GM23338 (cell line): ENCODE data around the gene PANK3. TPM values are rescaled to one million over a fixed set of nuclear protein-coding genes. Genes with fewer than 3 reads are reported as not detected.

Source experiments
- ATAC-seq: fragments of 200-7000 bp; cut with Tn5 transposase; 3 replicates; pipeline ENCODE4 v1.9.1; 2020
- DNase-seq: peaks from one replicate; pipeline ENCODE4 v3.0.0-alpha.2; 2015; ENCODE audit warnings: low spot score
- H2AFZ ChIP-seq: fragments of 200-600 bp; sonication (generic); 2 replicates; pipeline ENCODE4 v1.8.0; 2016; ENCODE audit warnings: antibody characterized with exemption, mild to moderate bottlenecking, moderate library complexity
- H3F3A ChIP-seq: fragments of 200-600 bp; sonication (generic); replicated peaks from 2 replicates; pipeline ENCODE4 v1.8.0; 2017; ENCODE audit warnings: antibody characterized with exemption, mixed run types, low read depth
- H3K27ac ChIP-seq: fragments of 200-600 bp; sonication (generic); 2 replicates; pipeline ENCODE4 v1.6.1; 2016; ENCODE audit warnings: low read depth
- H3K27me3 ChIP-seq: fragments of 200-600 bp; sonication (generic); 2 replicates; pipeline ENCODE4 v1.8.0; 2016; ENCODE audit warnings: mild to moderate bottlenecking, mixed run types, moderate library complexity; ENCODE audit not compliant: insufficient read depth
- H3K36me3 ChIP-seq: fragments of 200-600 bp; sonication (generic); 2 replicates; pipeline ENCODE4 v1.8.0; 2016; ENCODE audit warnings: mild to moderate bottlenecking; ENCODE audit not compliant: insufficient read depth
- H3K4me1 ChIP-seq: fragments of 200-600 bp; sonication (generic); 2 replicates; pipeline ENCODE4 v1.8.0; 2016; ENCODE audit warnings: mild to moderate bottlenecking, moderate library complexity; ENCODE audit not compliant: insufficient read depth
- H3K4me2 ChIP-seq: fragments of 200-600 bp; sonication (generic); 2 replicates; pipeline ENCODE4 v1.7.1; 2017; ENCODE audit warnings: mixed run types
- H3K4me3 ChIP-seq: fragments of 200-600 bp; sonication (generic); 2 replicates; pipeline ENCODE4 v1.6.1; 2016; ENCODE audit warnings: mixed run types
- H3K79me2 ChIP-seq: fragments of 200-600 bp; sonication (generic); replicated peaks from 2 replicates; pipeline ENCODE4 v1.8.0; 2017; ENCODE audit warnings: mild to moderate bottlenecking; ENCODE audit not compliant: insufficient read depth
- H3K9me2 ChIP-seq: fragments of 200-600 bp; sonication (generic); 2 replicates; pipeline ENCODE4 v1.8.0; 2017; ENCODE audit not compliant: insufficient read depth
- H4K20me1 ChIP-seq: fragments of 200-600 bp; sonication (generic); replicated peaks from 2 replicates; pipeline ENCODE4 v1.8.0; 2017; ENCODE audit warnings: mild to moderate bottlenecking; ENCODE audit not compliant: insufficient read depth
- H3K27ac Mint-ChIP-seq: 2 replicates; pipeline ENCODE4 v1.8.0; 2020; ENCODE audit warnings: inconsistent platforms, mild to moderate bottlenecking, moderate library complexity, mixed read lengths
- H3K27me3 Mint-ChIP-seq: 3 replicates; pipeline ENCODE4 v1.8.0; 2022; ENCODE audit warnings: low read depth, mild to moderate bottlenecking, moderate library complexity, mixed read lengths, inconsistent platforms; ENCODE audit not compliant: insufficient read depth, poor library complexity
- H3K36me3 Mint-ChIP-seq: 3 replicates; pipeline ENCODE4 v1.8.0; 2021; ENCODE audit warnings: low read depth, mild to moderate bottlenecking, inconsistent platforms, moderate library complexity, mixed read lengths
- H3K4me1 Mint-ChIP-seq: 3 replicates; pipeline ENCODE4 v1.8.0; 2020; ENCODE audit warnings: mild to moderate bottlenecking, inconsistent platforms, mixed read lengths
- H3K4me3 Mint-ChIP-seq: 3 replicates; pipeline ENCODE4 v1.8.0; 2021; ENCODE audit warnings: moderate library complexity, mild to moderate bottlenecking, inconsistent platforms, mixed read lengths
- H3K9me3 Mint-ChIP-seq: 3 replicates; pipeline ENCODE4 v1.8.0; 2020; ENCODE audit warnings: moderate library complexity, mild to moderate bottlenecking, inconsistent platforms, mixed read lengths
- CREB1 ChIP-seq: fragments of 250-450 bp; sonication (Bioruptor Pico); IDR thresholded peaks from 2 replicates; pipeline ENCODE4 v1.5.0; 2020; ENCODE audit warnings: low read depth, mild to moderate bottlenecking, moderate library complexity
- EZH2 ChIP-seq: fragments of 200-600 bp; sonication (generic); IDR thresholded peaks from one replicate; pipeline ENCODE4 v1.8.0; 2017; ENCODE audit warnings: antibody characterized with exemption, mild to moderate bottlenecking, low read depth; ENCODE audit not compliant: unreplicated experiment
- EZH2phosphoT487 ChIP-seq: fragments of 200-600 bp; sonication (generic); IDR thresholded peaks from one replicate; pipeline ENCODE4 v1.8.1; 2018; ENCODE audit warnings: antibody characterized with exemption; ENCODE audit not compliant: unreplicated experiment
- JUNB ChIP-seq: IDR thresholded peaks from one replicate; pipeline ENCODE4 v1.6.1; 2016; ENCODE audit warnings: antibody characterized with exemption; ENCODE audit not compliant: unreplicated experiment
- NANOG ChIP-seq: IDR thresholded peaks from 2 replicates; pipeline ENCODE4 v1.6.1; 2016; ENCODE audit warnings: antibody characterized with exemption, borderline replicate concordance
- POLR2AphosphoS5 ChIP-seq: IDR thresholded peaks from 2 replicates; pipeline ENCODE4 v1.6.1; 2016; ENCODE audit warnings: antibody characterized with exemption, low read depth
- STAT1 ChIP-seq: IDR thresholded peaks from one replicate; pipeline ENCODE4 v1.6.1; 2016; ENCODE audit warnings: antibody characterized with exemption; ENCODE audit not compliant: unreplicated experiment
- ZNF114 ChIP-seq: fragments of 250-450 bp; sonication (Bioruptor Pico); IDR thresholded peaks from 2 replicates; pipeline ENCODE4 v1.5.0; 2020; ENCODE audit warnings: mild to moderate bottlenecking, moderate library complexity
- ZNF331 ChIP-seq: fragments of 250-450 bp; sonication (Bioruptor Pico); IDR thresholded peaks from 2 replicates; pipeline ENCODE4 v1.5.0; 2020; ENCODE audit warnings: low read depth, mild to moderate bottlenecking, moderate library complexity
- polyA plus RNA-seq: library from polyadenylated mRNA; unstranded; fragments of >200 nt; fragmentation: Nextera tagmentation; extraction: Ambion mirVana; gene quantifications from 2 replicates; pipeline ENCODE4 v1.2.1, GENCODE V29; 2016
- total RNA-seq: library from RNA; depleted of rRNA; stranded (reverse); fragments of >200 nt; shearing (Covaris generic); gene quantifications from 2 replicates; pipeline ENCODE4 v1.2.3, GENCODE V29; 2014
- TF ChIP-seq, protein P1 (sequence below), 2 experiments: fragments of 200-600 bp in 1 of 2; sonication (generic) in 1 of 2; conservative IDR thresholded peaks; 2 replicates each; pipeline versions ENCODE4 v1.5.1 to v1.6.1; 2016 to 2017; ENCODE audit warnings: antibody characterized with exemption in 2 of 2, low read depth in 2 of 2, mild to moderate bottlenecking in 2 of 2, moderate library complexity in 1 of 2
- TF ChIP-seq, protein P2 (sequence below): IDR thresholded peaks from 2 replicates; pipeline ENCODE4 v1.6.1; 2016; ENCODE audit warnings: antibody characterized with exemption
- TF ChIP-seq, protein P3 (sequence below): IDR thresholded peaks from one replicate; pipeline ENCODE4 v1.6.1; 2018; ENCODE audit warnings: antibody characterized with exemption; ENCODE audit not compliant: unreplicated experiment
- TF ChIP-seq, protein P4 (sequence below): fragments of 250-450 bp; sonication (Bioruptor Pico); IDR thresholded peaks from 2 replicates; pipeline ENCODE4 v1.5.0; 2020; ENCODE audit warnings: mild to moderate bottlenecking, moderate library complexity

Gene PANK3
- total and polyA plus RNA-seq, 2 experiments from 2014 or later, result 17.0 to 91.6 TPM

DNA sequence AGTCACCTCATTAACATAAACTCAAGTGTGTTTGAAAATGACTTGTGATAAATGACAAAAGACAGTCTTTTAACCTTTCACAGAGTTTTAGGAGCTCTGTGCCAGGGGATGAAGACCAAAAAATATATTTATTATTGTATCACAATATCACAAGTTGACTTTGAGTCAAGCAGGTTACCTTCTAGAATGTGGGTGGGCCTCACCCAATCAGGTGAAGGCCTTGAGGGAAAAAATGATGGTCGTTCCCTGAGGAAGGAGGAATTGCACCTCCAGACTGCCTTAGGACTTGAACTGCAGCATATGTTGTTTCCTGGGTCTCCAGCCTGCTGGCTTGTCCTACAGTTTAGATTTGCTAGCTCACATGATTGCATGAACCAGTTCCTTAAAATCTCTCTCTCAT is 41.6 kb upstream of the PANK3 start:
- H3K27ac ChIP-seq, result no peak overlapping the region
- H3K4me2 ChIP-seq, result no peak overlapping the region
- no peak overlapping the region for H3K4me3 ChIP-seq
- H3K4me3 Mint-ChIP-seq, result no peak overlapping the region
- H2AFZ ChIP-seq, result no peak overlapping the region
- no peaks in the 10 kb centered on the region for H3K9me3 Mint-ChIP-seq
- no peak overlapping the region for H3K27ac Mint-ChIP-seq
- no peaks in the 10 kb centered on the region for H3K4me1 Mint-ChIP-seq
- H3K79me2 ChIP-seq, result no peaks in the 10 kb centered on the region
- no peaks in the 10 kb centered on the region for H3K36me3 ChIP-seq
- TF ChIP-seq, protein P1, sequence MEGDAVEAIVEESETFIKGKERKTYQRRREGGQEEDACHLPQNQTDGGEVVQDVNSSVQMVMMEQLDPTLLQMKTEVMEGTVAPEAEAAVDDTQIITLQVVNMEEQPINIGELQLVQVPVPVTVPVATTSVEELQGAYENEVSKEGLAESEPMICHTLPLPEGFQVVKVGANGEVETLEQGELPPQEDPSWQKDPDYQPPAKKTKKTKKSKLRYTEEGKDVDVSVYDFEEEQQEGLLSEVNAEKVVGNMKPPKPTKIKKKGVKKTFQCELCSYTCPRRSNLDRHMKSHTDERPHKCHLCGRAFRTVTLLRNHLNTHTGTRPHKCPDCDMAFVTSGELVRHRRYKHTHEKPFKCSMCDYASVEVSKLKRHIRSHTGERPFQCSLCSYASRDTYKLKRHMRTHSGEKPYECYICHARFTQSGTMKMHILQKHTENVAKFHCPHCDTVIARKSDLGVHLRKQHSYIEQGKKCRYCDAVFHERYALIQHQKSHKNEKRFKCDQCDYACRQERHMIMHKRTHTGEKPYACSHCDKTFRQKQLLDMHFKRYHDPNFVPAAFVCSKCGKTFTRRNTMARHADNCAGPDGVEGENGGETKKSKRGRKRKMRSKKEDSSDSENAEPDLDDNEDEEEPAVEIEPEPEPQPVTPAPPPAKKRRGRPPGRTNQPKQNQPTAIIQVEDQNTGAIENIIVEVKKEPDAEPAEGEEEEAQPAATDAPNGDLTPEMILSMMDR (conservative IDR thresholded peaks at IDR 0.05; ENCODE audit: low read depth in 2 of 2), result no peak
- TF ChIP-seq NANOG (no peak), ZNF331 (CRISPR knock-in tag) (no peak), STAT1 (no peak), EZH2phosphoT487 (no peak), CREB1 (CRISPR knock-in tag) (no peak), POLR2AphosphoS5 (no peak), EZH2 (no peak), JUNB (no peak), ZNF114 (CRISPR knock-in tag) (no peak)
- TF ChIP-seq, protein P2, sequence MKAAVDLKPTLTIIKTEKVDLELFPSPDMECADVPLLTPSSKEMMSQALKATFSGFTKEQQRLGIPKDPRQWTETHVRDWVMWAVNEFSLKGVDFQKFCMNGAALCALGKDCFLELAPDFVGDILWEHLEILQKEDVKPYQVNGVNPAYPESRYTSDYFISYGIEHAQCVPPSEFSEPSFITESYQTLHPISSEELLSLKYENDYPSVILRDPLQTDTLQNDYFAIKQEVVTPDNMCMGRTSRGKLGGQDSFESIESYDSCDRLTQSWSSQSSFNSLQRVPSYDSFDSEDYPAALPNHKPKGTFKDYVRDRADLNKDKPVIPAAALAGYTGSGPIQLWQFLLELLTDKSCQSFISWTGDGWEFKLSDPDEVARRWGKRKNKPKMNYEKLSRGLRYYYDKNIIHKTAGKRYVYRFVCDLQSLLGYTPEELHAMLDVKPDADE, result no peak
- TF ChIP-seq, protein P3, sequence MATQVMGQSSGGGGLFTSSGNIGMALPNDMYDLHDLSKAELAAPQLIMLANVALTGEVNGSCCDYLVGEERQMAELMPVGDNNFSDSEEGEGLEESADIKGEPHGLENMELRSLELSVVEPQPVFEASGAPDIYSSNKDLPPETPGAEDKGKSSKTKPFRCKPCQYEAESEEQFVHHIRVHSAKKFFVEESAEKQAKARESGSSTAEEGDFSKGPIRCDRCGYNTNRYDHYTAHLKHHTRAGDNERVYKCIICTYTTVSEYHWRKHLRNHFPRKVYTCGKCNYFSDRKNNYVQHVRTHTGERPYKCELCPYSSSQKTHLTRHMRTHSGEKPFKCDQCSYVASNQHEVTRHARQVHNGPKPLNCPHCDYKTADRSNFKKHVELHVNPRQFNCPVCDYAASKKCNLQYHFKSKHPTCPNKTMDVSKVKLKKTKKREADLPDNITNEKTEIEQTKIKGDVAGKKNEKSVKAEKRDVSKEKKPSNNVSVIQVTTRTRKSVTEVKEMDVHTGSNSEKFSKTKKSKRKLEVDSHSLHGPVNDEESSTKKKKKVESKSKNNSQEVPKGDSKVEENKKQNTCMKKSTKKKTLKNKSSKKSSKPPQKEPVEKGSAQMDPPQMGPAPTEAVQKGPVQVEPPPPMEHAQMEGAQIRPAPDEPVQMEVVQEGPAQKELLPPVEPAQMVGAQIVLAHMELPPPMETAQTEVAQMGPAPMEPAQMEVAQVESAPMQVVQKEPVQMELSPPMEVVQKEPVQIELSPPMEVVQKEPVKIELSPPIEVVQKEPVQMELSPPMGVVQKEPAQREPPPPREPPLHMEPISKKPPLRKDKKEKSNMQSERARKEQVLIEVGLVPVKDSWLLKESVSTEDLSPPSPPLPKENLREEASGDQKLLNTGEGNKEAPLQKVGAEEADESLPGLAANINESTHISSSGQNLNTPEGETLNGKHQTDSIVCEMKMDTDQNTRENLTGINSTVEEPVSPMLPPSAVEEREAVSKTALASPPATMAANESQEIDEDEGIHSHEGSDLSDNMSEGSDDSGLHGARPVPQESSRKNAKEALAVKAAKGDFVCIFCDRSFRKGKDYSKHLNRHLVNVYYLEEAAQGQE, result no peak
- TF ChIP-seq, protein P4, sequence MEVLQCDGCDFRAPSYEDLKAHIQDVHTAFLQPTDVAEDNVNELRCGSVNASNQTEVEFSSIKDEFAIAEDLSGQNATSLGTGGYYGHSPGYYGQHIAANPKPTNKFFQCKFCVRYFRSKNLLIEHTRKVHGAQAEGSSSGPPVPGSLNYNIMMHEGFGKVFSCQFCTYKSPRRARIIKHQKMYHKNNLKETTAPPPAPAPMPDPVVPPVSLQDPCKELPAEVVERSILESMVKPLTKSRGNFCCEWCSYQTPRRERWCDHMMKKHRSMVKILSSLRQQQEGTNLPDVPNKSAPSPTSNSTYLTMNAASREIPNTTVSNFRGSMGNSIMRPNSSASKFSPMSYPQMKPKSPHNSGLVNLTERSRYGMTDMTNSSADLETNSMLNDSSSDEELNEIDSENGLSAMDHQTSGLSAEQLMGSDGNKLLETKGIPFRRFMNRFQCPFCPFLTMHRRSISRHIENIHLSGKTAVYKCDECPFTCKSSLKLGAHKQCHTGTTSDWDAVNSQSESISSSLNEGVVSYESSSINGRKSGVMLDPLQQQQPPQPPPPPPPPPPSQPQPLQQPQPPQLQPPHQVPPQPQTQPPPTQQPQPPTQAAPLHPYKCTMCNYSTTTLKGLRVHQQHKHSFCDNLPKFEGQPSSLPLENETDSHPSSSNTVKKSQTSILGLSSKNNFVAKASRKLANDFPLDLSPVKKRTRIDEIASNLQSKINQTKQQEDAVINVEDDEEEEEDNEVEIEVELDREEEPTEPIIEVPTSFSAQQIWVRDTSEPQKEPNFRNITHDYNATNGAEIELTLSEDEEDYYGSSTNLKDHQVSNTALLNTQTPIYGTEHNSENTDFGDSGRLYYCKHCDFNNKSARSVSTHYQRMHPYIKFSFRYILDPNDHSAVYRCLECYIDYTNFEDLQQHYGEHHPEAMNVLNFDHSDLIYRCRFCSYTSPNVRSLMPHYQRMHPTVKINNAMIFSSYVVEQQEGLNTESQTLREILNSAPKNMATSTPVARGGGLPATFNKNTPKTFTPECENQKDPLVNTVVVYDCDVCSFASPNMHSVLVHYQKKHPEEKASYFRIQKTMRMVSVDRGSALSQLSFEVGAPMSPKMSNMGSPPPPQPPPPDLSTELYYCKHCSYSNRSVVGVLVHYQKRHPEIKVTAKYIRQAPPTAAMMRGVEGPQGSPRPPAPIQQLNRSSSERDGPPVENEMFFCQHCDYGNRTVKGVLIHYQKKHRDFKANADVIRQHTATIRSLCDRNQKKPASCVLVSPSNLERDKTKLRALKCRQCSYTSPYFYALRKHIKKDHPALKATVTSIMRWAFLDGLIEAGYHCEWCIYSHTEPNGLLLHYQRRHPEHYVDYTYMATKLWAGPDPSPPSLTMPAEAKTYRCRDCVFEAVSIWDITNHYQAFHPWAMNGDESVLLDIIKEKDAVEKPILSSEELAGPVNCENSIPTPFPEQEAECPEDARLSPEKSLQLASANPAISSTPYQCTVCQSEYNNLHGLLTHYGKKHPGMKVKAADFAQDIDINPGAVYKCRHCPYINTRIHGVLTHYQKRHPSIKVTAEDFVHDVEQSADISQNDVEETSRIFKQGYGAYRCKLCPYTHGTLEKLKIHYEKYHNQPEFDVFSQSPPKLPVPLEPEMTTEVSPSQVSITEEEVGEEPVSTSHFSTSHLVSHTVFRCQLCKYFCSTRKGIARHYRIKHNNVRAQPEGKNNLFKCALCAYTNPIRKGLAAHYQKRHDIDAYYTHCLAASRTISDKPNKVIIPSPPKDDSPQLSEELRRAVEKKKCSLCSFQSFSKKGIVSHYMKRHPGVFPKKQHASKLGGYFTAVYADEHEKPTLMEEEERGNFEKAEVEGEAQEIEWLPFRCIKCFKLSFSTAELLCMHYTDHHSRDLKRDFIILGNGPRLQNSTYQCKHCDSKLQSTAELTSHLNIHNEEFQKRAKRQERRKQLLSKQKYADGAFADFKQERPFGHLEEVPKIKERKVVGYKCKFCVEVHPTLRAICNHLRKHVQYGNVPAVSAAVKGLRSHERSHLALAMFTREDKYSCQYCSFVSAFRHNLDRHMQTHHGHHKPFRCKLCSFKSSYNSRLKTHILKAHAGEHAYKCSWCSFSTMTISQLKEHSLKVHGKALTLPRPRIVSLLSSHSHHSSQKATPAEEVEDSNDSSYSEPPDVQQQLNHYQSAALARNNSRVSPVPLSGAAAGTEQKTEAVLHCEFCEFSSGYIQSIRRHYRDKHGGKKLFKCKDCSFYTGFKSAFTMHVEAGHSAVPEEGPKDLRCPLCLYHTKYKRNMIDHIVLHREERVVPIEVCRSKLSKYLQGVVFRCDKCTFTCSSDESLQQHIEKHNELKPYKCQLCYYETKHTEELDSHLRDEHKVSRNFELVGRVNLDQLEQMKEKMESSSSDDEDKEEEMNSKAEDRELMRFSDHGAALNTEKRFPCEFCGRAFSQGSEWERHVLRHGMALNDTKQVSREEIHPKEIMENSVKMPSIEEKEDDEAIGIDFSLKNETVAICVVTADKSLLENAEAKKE (CRISPR knock-in tag), result no peak
- H4K20me1 ChIP-seq, result no peaks in the 10 kb centered on the region
- no peaks in the 10 kb centered on the region for H3F3A ChIP-seq
- ATAC-seq (no peak), DNase-seq (no peak)
- H3K36me3 Mint-ChIP-seq, result no peaks in the 10 kb centered on the region
- H3K27me3 Mint-ChIP-seq, result no peaks in the 10 kb centered on the region
- no peaks in the 10 kb centered on the region for H3K4me1 ChIP-seq
- H3K27me3 ChIP-seq, result no peaks in the 10 kb centered on the region
- H3K9me2 ChIP-seq, result no peaks in the 10 kb centered on the region
